HG02981 (cell line): ENCODE results near the gene DEDD.
A peak's percentile ranks its signal among the peaks of the same experiment; 100 is the strongest.

ENCODE experiments used
- ATAC-seq: cut with Tn5 transposase; IDR thresholded peaks from one replicate; pipeline ENCODE4 v1.9.1; 2021; ENCODE audit warnings: mild to moderate bottlenecking, moderate library complexity; ENCODE audit not compliant: unreplicated experiment

Gene DEDD

GRCh38 chr1:161132410-161133219, at the start of gene DEDD:
Gene DEDD, minus strand, starts transcription at chr1:161132667. Its CDS starts 8,205 bp downstream, at chr1:161124462.
- ATAC-seq: peak; percentile 95

DNA sequence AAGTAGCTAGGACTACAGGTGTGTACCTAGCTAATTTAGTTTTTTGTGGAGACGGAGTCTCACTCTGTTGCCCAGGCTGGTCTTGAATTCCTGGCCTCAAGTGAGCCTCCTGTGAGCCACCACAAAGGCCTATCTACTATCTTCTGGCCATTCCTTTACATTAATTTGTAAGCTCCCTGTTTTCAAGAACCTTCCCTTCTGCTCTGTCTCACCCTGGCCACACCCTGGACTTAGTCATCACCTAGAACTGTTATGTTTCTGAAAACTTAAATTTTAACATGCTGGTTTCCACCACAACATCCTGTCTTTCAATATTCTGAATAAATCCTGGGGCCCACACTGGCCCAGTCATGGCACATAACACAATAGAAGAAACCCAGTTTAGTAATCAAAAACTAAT, 49.7 kb upstream of the DEDD start:
- peak; percentile 46 for ATAC-seq

DNA sequence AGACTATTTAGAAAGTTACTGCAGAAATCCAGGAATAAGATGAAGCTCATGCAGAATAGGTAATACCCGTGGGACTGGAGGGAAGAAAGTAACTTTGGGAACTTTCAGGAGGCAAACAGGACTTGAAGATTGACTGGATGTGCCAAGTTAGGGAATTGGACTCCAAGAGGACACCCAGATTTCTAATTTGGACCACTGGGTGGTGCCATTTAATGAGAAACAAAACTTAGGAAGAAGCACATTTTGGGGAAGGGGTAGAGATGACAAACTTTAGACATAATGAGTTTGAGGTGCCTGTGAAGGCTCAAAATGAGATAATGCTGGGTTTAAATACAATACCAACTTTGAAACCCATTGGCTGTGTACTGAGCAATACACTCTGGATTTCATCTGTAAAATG, 48.2 kb upstream of the DEDD start:
- no peak for ATAC-seq

GRCh38 chr1:161179698-161180097, 47.2 kb upstream of the DEDD start:
- no peak for ATAC-seq

DNA sequence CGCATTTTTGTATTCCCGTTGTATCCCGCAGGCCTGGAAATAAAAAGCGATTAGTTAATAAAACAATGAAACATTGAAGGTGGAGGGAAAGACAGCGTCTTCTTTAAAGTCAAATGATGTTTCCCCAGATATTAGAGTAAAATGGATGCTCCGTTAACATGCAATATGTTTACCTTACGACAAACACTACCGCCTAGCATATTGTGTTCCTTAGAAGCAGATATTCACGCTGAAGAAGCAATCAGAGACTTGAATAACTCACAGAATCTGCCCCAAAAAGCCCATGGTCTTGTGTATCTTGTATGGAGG, 45.4 kb upstream of the DEDD start:
- ATAC-seq: no peak

GRCh38 chr1:161177112-161177935, 44.9 kb upstream of the DEDD start, which contains the start of gene B4GALT3:
Gene B4GALT3, minus strand, starts transcription at chr1:161177507. Its CDS starts 1,447 bp downstream, at chr1:161176060.
- peak; percentile 78 for ATAC-seq

DNA sequence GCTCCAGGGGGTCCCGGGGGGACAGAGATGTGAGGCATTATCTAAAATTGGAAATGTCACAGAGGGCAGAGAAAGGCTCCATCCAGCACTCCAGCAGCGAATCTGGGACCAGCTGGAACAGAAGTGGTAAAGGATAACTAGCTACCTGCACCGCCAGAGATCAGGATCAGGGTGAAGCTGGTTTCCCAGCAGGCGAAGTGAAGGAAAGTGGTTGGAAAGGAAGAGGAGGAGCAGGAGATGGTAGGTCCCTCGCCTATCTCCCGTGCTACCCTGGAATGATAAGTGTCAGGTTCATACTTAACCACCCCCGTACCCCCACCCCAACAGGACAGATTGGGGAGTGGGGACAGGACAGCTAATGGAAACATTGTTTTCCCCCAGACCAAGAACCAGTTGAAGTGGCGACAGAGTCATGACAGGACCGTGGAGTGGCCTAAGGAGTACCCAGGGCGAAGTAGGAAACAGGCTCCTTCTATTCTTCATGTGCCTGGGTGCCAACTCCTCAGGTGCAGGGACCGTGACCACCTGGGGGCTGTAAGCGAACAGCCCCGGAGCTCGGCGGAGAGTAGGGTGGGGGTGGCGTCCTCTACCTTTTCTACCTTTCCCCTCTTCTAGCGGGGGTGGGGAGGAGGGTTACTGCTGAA, 44.1 kb upstream of the DEDD start:
- no peak for ATAC-seq

- no peak for ATAC-seq
Measured at GRCh38 chr1:161175771-161176453, 43.4 kb upstream of the DEDD start.

DNA sequence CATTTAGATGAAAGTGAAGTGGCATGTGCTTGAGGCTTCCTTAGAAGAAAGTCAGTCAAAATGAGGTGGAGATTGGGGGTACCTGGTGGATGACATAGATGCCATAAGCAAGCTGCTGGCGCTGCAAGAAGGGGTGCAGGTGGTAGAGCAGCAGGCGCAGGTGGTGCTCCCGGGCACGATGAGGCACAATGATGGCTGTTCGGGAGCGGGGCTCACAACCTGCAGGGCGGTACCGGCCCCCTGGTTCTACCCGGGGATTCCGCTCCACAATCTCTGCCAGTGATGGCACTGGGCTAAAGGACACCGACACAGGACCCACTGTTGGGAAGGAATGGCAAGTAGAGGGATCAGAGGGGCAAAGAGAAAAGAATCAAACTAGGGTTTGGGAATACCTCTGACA, 42.4 kb upstream of the DEDD start:
- no peak for ATAC-seq

- ATAC-seq: no peak
Measured at GRCh38 chr1:161173711-161174110, 41.2 kb upstream of the DEDD start.

GRCh38 chr1:161172776-161173376, 40.4 kb upstream of the DEDD start:
- no peak for ATAC-seq

- no peak for ATAC-seq
Measured at GRCh38 chr1:161172349-161172748, 39.9 kb upstream of the DEDD start.

DNA sequence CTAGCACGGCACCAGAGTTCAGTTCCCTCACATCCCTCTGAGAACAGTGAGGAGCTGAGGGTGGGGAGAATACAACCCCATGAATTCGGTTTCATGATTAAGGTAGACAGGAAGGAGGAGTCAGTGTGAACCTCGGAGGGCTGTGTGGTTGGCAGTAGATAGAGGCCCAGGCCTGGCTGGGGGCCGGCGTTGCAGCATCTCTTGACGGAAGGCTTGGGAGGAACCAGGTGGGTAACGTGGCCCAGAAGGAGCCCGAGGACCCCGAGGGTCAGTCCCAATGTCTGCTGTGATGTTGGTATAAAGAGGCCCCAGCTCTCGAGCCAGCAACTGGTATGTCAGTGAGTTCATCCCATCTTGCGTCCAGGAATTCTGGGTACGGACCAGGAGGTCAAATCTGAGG, 39.2 kb upstream of the DEDD start:
- no peak for ATAC-seq

DNA sequence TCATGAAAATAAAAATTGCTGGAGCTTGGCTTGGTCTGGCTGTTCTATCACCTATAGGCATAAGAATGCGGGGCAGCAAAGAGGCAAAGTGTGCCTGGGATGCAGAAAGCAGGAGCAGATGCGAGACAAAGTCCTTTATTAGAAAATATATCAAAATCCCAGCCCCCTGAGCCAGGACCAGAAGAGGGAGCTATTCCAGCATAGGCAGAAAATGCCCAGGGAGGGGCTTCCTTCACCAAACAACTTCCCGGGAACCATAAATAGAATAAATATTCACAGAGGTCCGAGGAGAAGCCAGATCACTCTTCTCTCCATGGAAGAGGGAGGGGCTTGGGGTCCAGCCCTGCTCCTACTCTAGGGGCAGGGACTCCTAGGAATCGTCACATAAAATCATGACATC, 38.7 kb upstream of the DEDD start:
- no peak for ATAC-seq

- no peak for ATAC-seq
Measured at GRCh38 chr1:161168906-161169305, 36.4 kb upstream of the DEDD start.

DNA sequence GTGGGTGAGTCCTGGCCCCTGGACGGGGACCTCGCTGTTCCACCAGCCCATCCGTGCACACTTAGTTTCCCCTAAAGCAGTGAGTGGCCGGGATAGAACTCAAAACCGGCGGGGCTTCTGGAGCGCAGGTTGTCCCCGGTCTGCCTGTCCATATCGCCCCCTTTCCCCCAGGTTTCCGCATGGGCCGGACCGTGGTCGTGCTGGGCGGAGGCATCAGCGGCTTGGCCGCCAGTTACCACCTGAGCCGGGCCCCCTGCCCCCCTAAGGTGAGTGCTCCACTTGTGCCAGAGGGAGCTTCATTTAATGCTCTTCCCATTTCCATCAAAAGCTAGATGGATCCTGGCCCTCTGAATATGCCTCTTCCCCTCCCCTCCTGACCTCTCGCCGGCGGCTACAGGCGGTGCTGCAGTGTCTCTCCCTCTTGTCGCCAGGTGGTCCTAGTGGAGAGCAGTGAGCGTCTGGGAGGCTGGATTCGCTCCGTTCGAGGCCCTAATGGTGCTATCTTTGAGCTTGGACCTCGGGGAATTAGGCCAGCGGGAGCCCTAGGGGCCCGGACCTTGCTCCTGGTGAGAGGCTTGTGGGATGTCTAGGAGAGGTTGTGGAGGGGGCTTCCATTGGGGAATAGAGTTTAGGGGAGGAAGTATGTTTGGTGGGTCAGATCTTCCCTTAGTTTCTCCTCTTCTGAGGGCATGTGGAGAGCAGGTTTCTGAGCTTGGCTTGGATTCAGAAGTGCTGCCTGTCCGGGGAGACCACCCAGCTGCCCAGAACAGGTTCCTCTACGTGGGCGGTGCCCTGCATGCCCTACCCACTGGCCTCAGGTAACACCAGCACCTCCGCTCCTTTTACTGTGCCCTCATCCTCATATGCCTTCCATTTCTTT, 34.4 kb upstream of the DEDD start:
- no peak for ATAC-seq

GRCh38 chr1:161165742-161166668, 33.5 kb upstream of the DEDD start, which contains the start of gene PPOX:
Gene PPOX, plus strand, starts transcription at chr1:161166426. Its CDS starts 422 bp downstream, at chr1:161166848.
- peak; percentile 88 for ATAC-seq

GRCh38 chr1:161164901-161165610, 32.6 kb upstream of the DEDD start:
- no peak for ATAC-seq
